ENCODE results near the gene GJC2. TPM values are rescaled to one million over a fixed set of nuclear protein-coding genes. Genes with fewer than 3 reads are reported as not detected.

GJC2 gene
- total RNA-seq, 1 experiment from 2014 or later = 0.72 TPM

GRCh38 chr1:228117335-228117734 is 32.4 kb upstream of the GJC2 start:
- Mint-ChIP-seq H3K9me3 (peaks cover 48% of the 10 kb centered on the region), H3K27me3 (ENCODE audit: low read depth) (peaks cover 36% of the 10 kb centered on the region), H3K4me1 (no peaks in the 10 kb centered on the region), H3K36me3 (peaks cover 20% of the 10 kb centered on the region), H3K27ac (no peak overlapping the region), H3K4me3 (no peak overlapping the region)
- no peak for DNase-seq (ENCODE audit: low spot score)
- ChIA-PET POLR2A (no interaction called here), CTCF (no interaction called here)
- TF ChIP-seq ARID4B (CRISPR knock-in tag; IDR thresholded peaks at IDR 0.05; ENCODE audit: borderline replicate concordance) (no peak), SP1 (CRISPR knock-in tag; conservative IDR thresholded peaks at IDR 0.05) (no peak), ZNF138 (CRISPR knock-in tag; conservative IDR thresholded peaks at IDR 0.05) (no peak), ZNF317 (CRISPR knock-in tag; IDR thresholded peaks at IDR 0.05; ENCODE audit: borderline replicate concordance, low read depth) (no peak), ZNF232 (CRISPR knock-in tag; IDR thresholded peaks at IDR 0.05) (no peak), HMGXB4 (CRISPR knock-in tag; IDR thresholded peaks at IDR 0.05) (no peak), CBFB (CRISPR knock-in tag; IDR thresholded peaks at IDR 0.05; ENCODE audit: low read depth) (no peak), MYBL2 (CRISPR knock-in tag; IDR thresholded peaks at IDR 0.05) (no peak), ERG (CRISPR knock-in tag; IDR thresholded peaks at IDR 0.05) (no peak), ATF6 (CRISPR knock-in tag; IDR thresholded peaks at IDR 0.05) (no peak), ZNF423 (CRISPR knock-in tag; IDR thresholded peaks at IDR 0.05) (no peak), TP53 (CRISPR knock-in tag; IDR thresholded peaks at IDR 0.05) (no peak)
- no peak for ATAC-seq

GRCh38 chr1:228118040-228118439 is 31.7 kb upstream of the GJC2 start:
- CTCF ChIA-PET = no interaction called here
- no peak overlapping the region for H3K27ac Mint-ChIP-seq
- TF ChIP-seq ESRRA (CRISPR knock-in tag; IDR thresholded peaks at IDR 0.05; ENCODE audit: borderline replicate concordance) (no peak), MLX (CRISPR knock-in tag; IDR thresholded peaks at IDR 0.05) (no peak), FOXK1 (CRISPR knock-in tag; IDR thresholded peaks at IDR 0.05) (no peak), ATF2 (CRISPR knock-in tag; IDR thresholded peaks at IDR 0.05; ENCODE audit: borderline replicate concordance, low read depth) (no peak), NR2C2 (CRISPR knock-in tag; IDR thresholded peaks at IDR 0.05) (no peak), HMGXB4 (CRISPR knock-in tag; IDR thresholded peaks at IDR 0.05) (no peak), E2F4 (CRISPR knock-in tag; IDR thresholded peaks at IDR 0.05; ENCODE audit: borderline replicate concordance, low read depth) (no peak), CREB1 (CRISPR knock-in tag; IDR thresholded peaks at IDR 0.05) (no peak)

More at GRCh38 chr1:228118040-228118439, 31.7 kb upstream of the GJC2 start:
- DNase-seq (ENCODE audit: low spot score) (no peak), ATAC-seq (no peak)
- H3K4me3 Mint-ChIP-seq = no peak overlapping the region
- peaks cover 48% of the 10 kb centered on the region for H3K9me3 Mint-ChIP-seq
- H3K36me3 Mint-ChIP-seq = peaks cover 20% of the 10 kb centered on the region
- no peaks in the 10 kb centered on the region for H3K4me1 Mint-ChIP-seq
- peaks cover 39% of the 10 kb centered on the region for H3K27me3 Mint-ChIP-seq (ENCODE audit: low read depth)
- POLR2A ChIA-PET = no interaction called here
